Activated gamma-delta T cell treated with anti-CD3 and anti-CD28 coated beads, Interleukin-2, amount 50 U/mL, for 16 hours (primary cell): ENCODE data around the gene RBMS3.
"Not testable (repeated sequence)": the region's sequence is repeated elsewhere in the genome, so short reads cannot be mapped to it uniquely, and the experiment has no call there.

Experiments used
- DNase-seq: peaks from one replicate; pipeline ENCODE4 v3.0.0-alpha.2; 2020; ENCODE audit warnings: low read depth

Gene RBMS3

DNA sequence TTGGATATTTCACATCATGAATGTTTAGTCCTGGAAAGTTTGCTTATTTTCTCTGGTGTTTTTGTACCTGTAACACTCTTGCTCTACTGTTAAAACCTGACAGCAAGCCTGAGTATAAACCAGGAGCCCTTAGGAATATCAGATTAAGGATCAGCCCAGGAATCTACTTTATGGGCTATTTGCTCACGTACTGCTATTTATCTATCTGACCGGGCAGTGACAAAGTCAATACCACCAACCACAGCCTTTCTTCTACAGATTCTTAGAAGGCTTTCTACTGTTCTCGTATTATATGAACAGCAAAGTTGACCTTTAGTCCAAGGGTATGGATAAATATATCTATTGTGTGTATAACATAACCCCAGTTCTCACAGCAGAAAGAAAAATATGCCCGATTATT lies 521.2 kb downstream of the RBMS3 start:
- no peak for DNase-seq

DNA sequence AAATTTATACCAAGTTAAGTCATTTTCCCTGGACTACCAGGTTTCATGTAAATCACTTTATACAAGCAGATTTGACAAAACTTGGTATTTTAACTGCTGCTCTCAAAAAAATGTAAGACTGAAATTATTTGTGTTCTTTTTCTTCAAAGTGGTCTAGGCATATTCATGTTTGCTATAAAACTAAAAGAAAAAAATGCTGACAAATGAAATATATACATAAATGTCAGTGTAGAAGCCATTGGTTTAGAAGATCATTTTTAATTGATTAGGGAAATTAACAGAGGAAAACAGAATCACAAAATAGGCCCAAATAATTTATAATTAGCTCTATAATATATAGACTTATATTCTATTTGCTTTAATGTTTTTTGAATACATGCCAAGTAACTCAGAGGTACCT lies 523.2 kb downstream of the RBMS3 start:
- DNase-seq: no peak

DNA sequence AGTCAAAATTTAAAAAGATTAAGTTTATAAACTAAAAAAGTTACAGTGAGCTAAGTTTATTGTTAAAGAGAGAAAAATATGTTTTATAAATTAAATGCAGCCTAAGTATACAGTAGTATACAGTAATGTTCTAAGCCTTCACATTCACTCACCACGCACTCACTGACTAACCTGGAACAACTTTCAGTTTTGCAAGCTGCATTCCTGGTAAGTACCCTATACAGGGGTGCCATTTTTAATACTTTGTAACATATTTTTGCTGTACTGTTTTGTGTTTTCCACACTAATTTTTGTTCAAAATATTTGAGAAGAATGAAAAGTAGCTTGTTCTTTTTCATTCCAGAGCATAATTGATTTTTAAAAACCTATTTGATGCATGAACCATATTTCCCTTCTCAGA lies 524.9 kb downstream of the RBMS3 start:
- no peak for DNase-seq

- DNase-seq: not testable (repeated sequence)
Observed at GRCh38 chr3:29808324-29808723, 527.5 kb downstream of the RBMS3 start.

GRCh38 chr3:29822071-29822470 lies 541.2 kb downstream of the RBMS3 start:
- no peak for DNase-seq

- no peak for DNase-seq
Observed at GRCh38 chr3:29823233-29823632, 542.4 kb downstream of the RBMS3 start.

GRCh38 chr3:29826712-29827111 lies 545.8 kb downstream of the RBMS3 start:
- DNase-seq: no peak

DNA sequence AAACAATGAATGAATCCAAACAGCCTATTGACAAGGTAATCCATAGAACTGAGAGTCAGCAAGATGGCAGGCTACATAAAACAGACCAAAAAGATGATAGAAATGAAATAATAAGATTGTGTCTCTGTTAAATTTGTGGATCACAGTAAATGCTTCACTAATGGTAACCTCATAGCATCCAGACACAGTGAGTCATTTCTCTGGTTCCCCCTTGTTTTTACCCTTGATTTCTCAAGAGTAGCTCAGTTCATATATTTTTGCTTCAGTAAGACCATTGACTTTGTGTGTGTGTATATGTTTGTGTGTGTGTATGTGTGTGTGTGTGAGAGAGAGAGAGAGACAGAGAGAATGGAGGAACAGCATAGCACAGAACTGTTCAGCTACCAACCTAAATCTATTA lies 546.9 kb downstream of the RBMS3 start:
- no peak for DNase-seq

DNA sequence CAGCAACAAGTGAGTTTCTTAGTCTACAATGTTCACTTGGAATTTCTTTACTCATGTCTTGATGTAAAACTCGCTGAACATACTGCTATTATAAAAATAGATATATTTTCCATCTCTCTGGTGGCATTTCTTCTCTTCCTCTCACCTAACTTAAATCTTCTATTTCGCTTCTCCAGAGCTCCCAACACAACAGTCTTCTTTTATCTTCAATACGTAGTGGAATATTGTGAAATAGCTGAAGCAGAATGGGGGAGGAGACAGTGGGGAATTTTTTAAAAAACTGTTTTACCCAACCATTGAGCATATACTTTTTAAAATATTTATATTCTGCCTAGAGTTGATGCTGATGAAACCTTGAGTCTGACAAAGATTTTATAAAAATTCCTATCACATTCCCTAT lies 548.5 kb downstream of the RBMS3 start:
- no peak for DNase-seq

DNA sequence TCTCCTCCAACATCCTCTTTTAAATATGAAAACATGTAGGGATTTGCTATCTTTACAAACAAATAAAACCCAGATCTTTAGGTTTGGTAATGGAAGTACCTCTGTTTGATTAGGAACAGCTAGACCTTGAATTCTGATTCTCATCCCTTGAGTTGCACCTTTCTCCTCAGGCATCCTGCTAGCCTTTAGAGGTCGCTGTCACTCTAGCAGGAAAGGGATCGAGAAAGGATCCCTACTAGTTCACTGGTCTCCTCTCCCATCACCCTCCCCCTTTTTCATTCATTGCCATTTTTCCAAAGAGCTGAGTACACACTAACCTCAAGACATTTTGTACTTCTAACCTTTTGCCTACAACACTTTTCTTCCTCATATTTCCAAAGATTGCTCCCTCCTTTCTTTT lies 569.8 kb downstream of the RBMS3 start:
- no peak for DNase-seq

GRCh38 chr3:29852767-29853166 lies 571.9 kb downstream of the RBMS3 start:
- no peak for DNase-seq

DNA sequence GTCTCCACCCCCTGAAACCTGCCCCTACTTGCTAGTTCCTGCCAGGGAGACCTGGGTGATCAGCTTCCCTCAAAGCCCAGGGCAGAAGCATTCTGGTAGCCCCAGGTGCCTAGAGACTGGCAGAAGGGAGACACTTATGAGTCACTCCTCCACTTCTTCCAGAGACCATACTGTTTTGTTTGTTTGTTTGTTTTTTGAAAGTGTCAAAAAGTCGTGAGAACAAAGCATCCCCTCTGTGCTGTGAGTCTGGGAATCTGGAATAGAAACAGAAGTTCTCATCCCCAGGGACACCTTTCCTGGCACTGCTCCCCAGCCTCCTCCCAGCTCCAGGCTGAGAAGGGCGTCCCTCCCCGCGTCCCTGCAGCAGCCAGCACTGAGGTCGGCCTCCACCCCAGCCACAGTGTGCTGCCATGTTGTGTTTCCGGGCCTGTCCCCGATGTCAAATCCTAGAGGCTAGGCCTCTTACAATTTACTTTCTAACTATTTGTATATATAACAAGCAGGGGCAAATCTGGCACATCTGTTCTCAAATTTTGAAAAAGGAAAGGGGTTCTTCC lies 573.0 kb downstream of the RBMS3 start:
- DNase-seq: no peak

GRCh38 chr3:29854821-29855220 lies 574.0 kb downstream of the RBMS3 start:
- DNase-seq: no peak

- DNase-seq: no peak
Observed at GRCh38 chr3:29859726-29860270, 578.9 kb downstream of the RBMS3 start.

DNA sequence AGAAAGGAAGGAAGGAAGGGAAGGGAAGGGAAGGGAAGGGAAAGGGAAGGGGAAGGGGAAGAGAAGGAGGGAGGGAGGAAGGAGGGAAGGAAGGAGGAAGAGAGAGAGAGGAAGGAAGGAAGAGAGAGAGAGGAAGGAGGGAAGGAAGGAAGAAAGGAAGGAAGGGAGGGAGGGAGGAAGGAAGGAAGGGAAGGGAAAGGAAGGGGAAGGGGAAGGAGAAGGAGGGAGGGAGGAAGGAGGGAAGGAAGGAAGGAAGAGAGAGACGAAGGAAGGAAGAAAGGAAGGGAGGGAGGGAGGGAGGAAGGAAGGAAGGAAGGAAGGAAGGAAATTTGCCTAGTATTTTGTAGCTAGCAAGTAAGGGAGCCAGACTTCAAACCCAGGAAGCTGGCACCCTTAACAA lies 583.9 kb downstream of the RBMS3 start:
- DNase-seq: no peak

- DNase-seq: no peak
Observed at GRCh38 chr3:29868543-29869101, 587.8 kb downstream of the RBMS3 start.

GRCh38 chr3:29870136-29870535 lies 589.3 kb downstream of the RBMS3 start:
- no peak for DNase-seq

DNA sequence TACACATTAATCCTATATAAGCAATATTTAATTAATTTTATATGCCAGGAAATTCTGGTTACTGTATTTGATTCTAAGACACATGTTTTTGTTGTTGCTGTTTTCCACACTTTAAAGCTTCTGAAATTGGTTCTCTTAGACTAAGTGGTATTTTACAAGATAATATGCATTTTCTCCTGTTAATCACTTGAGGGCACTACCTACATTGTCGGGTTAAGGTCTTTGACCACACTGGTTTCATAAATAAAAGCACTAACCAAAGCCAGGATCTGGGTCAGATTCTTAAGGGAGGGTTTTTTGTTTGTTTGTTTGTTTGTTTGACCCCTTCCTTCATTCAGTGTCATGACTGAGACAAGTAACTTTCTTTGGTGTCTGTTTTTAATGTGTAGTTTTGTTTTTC lies 590.2 kb downstream of the RBMS3 start:
- no peak for DNase-seq

- DNase-seq: no peak
Observed at GRCh38 chr3:29880809-29881208, 599.9 kb downstream of the RBMS3 start.

GRCh38 chr3:29887451-29887850 lies 606.6 kb downstream of the RBMS3 start:
- no peak for DNase-seq

- DNase-seq: no peak
Observed at GRCh38 chr3:29889215-29889614, 608.3 kb downstream of the RBMS3 start.

GRCh38 chr3:29890801-29891200 lies 609.9 kb downstream of the RBMS3 start:
- no peak for DNase-seq

- no peak for DNase-seq
Observed at GRCh38 chr3:29892976-29893554, 612.2 kb downstream of the RBMS3 start.

DNA sequence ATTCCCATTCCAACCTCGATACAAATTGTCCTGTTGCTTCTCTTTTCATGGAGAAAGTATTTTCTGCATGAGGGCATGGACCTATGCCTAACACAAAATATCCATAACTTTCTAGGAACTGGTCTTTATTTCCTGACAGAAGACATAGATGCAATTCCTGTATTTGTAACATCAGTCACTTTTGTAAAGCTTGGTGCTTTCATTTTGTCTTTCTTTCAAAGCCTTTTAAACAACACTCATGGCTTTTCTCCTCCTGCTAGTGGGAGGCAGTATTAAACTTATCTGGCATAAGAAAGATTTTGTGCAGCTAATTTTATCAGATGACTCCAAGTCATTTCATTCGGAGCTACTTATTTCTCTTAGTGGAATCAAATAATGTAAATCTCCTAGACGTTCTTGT lies 616.0 kb downstream of the RBMS3 start:
- no peak for DNase-seq
